Smooth muscle cell of the coronary artery (primary cell): ENCODE measurements around the gene LAT. TPM values are rescaled to one million over a fixed set of nuclear protein-coding genes. Genes with fewer than 3 reads are reported as not detected.

Source experiments
- total RNA-seq: library from RNA; depleted of rRNA; stranded (reverse); fragments of >200 nt; gene quantifications from 2 replicates; pipeline ENCODE4 v1.2.3, GENCODE V29; 2014; ENCODE audit warnings: low replicate concordance

The LAT gene
- total RNA-seq = 0.23 and 0.47 TPM in 2 replicates

GRCh38 chr16:28984619-28985135 is at the start of gene LAT:
Gene LAT, plus strand, starts transcription at chr16:28985052. Its CDS starts 366 bp downstream, at chr16:28985418.

DNA sequence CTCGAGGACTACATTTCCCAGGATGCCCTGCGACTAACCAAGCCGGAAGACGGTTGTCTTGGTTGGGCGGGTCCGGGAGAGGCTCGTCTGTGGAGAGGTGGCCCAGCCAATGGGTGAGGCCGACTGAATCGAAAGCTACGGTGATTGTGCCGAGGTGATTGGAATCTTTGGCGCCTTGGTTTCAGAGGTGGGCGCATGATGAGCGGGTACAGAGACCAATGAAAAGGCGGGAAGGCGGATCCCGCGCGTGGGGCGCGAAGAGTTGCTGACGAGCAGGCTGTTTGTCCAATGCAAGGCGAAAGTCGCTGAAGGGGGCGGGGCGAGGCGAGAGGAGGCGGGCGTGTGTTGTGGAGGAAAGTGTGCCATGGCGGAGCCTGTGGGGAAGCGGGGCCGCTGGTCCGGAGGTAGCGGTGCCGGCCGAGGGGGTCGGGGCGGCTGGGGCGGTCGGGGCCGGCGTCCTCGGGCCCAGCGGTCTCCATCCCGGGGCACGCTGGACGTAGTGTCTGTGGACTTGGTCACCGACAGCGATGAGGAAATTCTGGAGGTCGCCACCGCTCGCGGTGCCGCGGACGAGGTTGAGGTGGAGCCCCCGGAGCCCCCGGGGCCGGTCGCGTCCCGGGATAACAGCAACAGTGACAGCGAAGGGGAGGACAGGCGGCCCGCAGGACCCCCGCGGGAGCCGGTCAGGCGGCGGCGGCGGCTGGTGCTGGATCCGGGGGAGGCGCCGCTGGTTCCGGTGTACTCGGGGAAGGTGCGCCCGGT is 34.0 kb upstream of the LAT start, which contains the start of gene NFATC2IP:
Gene NFATC2IP, plus strand, starts transcription at position 290 of the 762 bp plus-strand sequence. Its CDS starts 75 bp downstream, at position 365.

DNA sequence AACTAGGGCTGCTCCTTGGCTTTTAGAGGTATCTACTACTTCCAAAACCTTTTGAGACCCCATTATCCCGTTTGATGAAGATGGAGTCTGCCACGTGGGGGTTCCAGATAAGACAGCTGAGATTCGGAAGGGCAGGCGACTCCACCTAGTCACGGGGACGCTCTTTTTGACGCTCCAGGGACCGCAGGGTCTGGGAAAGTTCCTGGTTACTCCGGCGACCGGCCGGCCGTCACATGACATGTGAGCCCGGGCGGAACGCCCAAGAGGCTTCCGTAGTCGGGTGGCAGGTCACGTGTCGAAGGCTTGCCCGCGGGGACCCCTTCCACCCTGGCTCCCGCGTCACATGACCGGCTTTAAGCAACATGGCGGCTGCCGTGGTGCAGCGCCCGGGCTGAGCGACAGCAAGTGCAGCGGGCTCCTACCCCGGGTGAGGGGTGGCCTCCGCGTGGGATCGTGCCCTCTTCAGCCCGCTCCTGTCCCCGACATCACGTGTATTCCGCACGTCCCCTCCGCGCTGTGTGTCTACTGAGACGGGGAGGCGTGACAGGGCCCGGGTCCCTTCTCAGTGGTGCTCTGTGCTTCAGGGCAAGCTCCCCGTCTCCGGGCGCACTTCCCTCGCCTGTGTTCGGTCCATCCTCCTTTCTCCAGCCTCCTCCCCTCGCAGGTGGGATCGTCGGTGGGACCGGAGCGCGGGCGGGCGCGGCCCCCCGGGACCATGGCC is 10.3 kb upstream of the LAT start, which contains the start of gene SPNS1:
Gene SPNS1, plus strand, starts transcription at position 342 of the 721 bp plus-strand sequence. Its CDS starts 374 bp downstream, at position 716.

Other genes with a start within 250 kb of the LAT start
- gene NPIPB9, start 233.3 kb upstream of the LAT start, total RNA-seq = 0.35 and 0.90 TPM in 2 replicates
- 23.2 and 31.5 TPM in 2 replicates for gene ATXN2L, start 162.1 kb upstream of the LAT start, total RNA-seq
- 99.7 and 139 TPM in 2 replicates for gene TUFM, start 138.7 kb upstream of the LAT start, total RNA-seq
- gene SH2B1, start 121.2 kb upstream of the LAT start, total RNA-seq = 8.9 and 9.0 TPM in 2 replicates
- gene ATP2A1, start 106.6 kb upstream of the LAT start, total RNA-seq = 0.08 and 0.23 TPM in 2 replicates
- 24.8 and 25.3 TPM in 2 replicates for gene RABEP2, start 59.8 kb upstream of the LAT start, total RNA-seq
- gene CD19, start 53.1 kb upstream of the LAT start, total RNA-seq = not detected in 2 replicates
- gene NFATC2IP, start 34.1 kb upstream of the LAT start, total RNA-seq = 8.8 and 10.5 TPM in 2 replicates
- gene SPNS1, start 10.3 kb upstream of the LAT start, total RNA-seq = 26.1 and 29.7 TPM in 2 replicates